Neural cell (in vitro differentiated cells): ENCODE data around the gene BRD8. TPM values are rescaled to one million over a fixed set of nuclear protein-coding genes. Genes with fewer than 3 reads are reported as not detected.
A peak's percentile ranks its signal among the peaks of the same experiment; 100 is the strongest.

ENCODE experiments used
- H2AFZ ChIP-seq: fragments of 200-600, 300-800 bp; sonication (generic), shearing (Covaris generic); 2 replicates; pipeline ENCODE4 v1.6.0; 2014; ENCODE audit warnings: low read depth, mild to moderate bottlenecking, antibody characterized with exemption, low read length, moderate library complexity
- H3F3A ChIP-seq: fragments of 200-600 bp; shearing (Covaris generic); 2 replicates; pipeline ENCODE4 v1.6.1; 2016; ENCODE audit warnings: mild to moderate bottlenecking, moderate library complexity, mixed read lengths, antibody characterized with exemption, low read length; ENCODE audit not compliant: insufficient read depth, poor library complexity, severe bottlenecking
- H3K27ac ChIP-seq: fragments of 200-600, 300-800 bp; sonication (generic), shearing (Covaris generic); 2 replicates; pipeline ENCODE4 v1.5.1; 2014; ENCODE audit warnings: mild to moderate bottlenecking, low read length, moderate library complexity
- H3K27me3 ChIP-seq: fragments of 300-800, 200-600 bp; sonication (generic), shearing (Covaris generic); 2 replicates; pipeline ENCODE4 v1.6.0; 2014; ENCODE audit warnings: mild to moderate bottlenecking, low read depth, low read length, moderate library complexity; ENCODE audit not compliant: insufficient read depth
- H3K36me3 ChIP-seq: fragments of 300-800, 200-600 bp; sonication (generic), shearing (Covaris generic); 2 replicates; pipeline ENCODE4 v1.5.1; 2014; ENCODE audit warnings: mild to moderate bottlenecking, antibody characterized with exemption, low read length, moderate library complexity; ENCODE audit not compliant: insufficient read depth
- H3K4me2 ChIP-seq: fragments of 300-800, 200-600 bp; sonication (generic), shearing (Covaris generic); 2 replicates; pipeline ENCODE4 v1.6.0; 2014; ENCODE audit warnings: mild to moderate bottlenecking, low read length
- H3K4me3 ChIP-seq: fragments of 300-800, 200-600 bp; sonication (generic), shearing (Covaris generic); 2 replicates; pipeline ENCODE4 v1.5.1; 2014; ENCODE audit warnings: mild to moderate bottlenecking, low read length, moderate library complexity
- H3K79me2 ChIP-seq: fragments of 200-600 bp; shearing (Covaris generic); replicated peaks from 2 replicates; pipeline ENCODE4 v1.6.0; 2014; ENCODE audit warnings: mild to moderate bottlenecking, low read length, moderate library complexity; ENCODE audit not compliant: insufficient read depth
- H3K9ac ChIP-seq: fragments of 300-800, 200-600 bp; sonication (generic), shearing (Covaris generic); 2 replicates; pipeline ENCODE4 v1.6.1; 2016; ENCODE audit warnings: mild to moderate bottlenecking, low read length, mixed read lengths
- H3K9me2 ChIP-seq: fragments of 200-600 bp; shearing (Covaris generic); 2 replicates; pipeline ENCODE4 v1.6.1; 2016; ENCODE audit warnings: mild to moderate bottlenecking, low read length, mixed read lengths; ENCODE audit not compliant: insufficient read depth
- H3K9me3 ChIP-seq: fragments of 200-600, 300-800 bp; sonication (generic), shearing (Covaris generic); 2 replicates; pipeline ENCODE4 v1.6.1; 2016; ENCODE audit warnings: mild to moderate bottlenecking, mixed run types, low read length, moderate library complexity, mixed read lengths
- H4K20me1 ChIP-seq: fragments of 200-600 bp; shearing (Covaris generic); 2 replicates; pipeline ENCODE4 v1.6.1; 2016; ENCODE audit warnings: mild to moderate bottlenecking, mixed run types; ENCODE audit not compliant: insufficient read depth
- CTCF ChIP-seq: fragments of 450-650 bp; IDR thresholded peaks from 2 replicates; pipeline ENCODE4 v1.5.1; 2014; ENCODE audit warnings: antibody characterized with exemption, mild to moderate bottlenecking, moderate library complexity; ENCODE audit not compliant: poor library complexity, severe bottlenecking
- EP300 ChIP-seq: fragments of 450-650 bp; conservative IDR thresholded peaks from 2 replicates; pipeline ENCODE4 v1.6.1; 2014; ENCODE audit warnings: antibody characterized with exemption, mild to moderate bottlenecking, moderate library complexity; ENCODE audit not compliant: poor library complexity, severe bottlenecking
- EZH2 ChIP-seq: fragments of 200-600, 300-800 bp; shearing (Covaris generic), sonication (generic); IDR thresholded peaks from 2 replicates; pipeline ENCODE4 v1.6.1; 2014; ENCODE audit warnings: antibody characterized with exemption, low read length, borderline replicate concordance, mild to moderate bottlenecking; ENCODE audit not compliant: insufficient read depth, poor library complexity, severe bottlenecking
- POLR2AphosphoS5 ChIP-seq: IDR thresholded peaks from 2 replicates; pipeline ENCODE4 v1.6.1; 2012
- RAD21 ChIP-seq: fragments of 450-650 bp; conservative IDR thresholded peaks from 2 replicates; pipeline ENCODE4 v1.6.1; 2014; ENCODE audit warnings: antibody characterized with exemption, mild to moderate bottlenecking, moderate library complexity
- SMC3 ChIP-seq: fragments of 450-650 bp; conservative IDR thresholded peaks from 2 replicates; pipeline ENCODE4 v1.6.1; 2014; ENCODE audit warnings: antibody characterized with exemption, mild to moderate bottlenecking, moderate library complexity; ENCODE audit not compliant: poor library complexity
- TAF1 ChIP-seq: IDR thresholded peaks from 2 replicates; pipeline ENCODE4 v1.6.1; 2012; ENCODE audit warnings: low read depth
- polyA plus RNA-seq: library from polyadenylated mRNA; depleted of rRNA; stranded (reverse); fragments of >200 nt; gene quantifications from 2 replicates; pipeline ENCODE4 v1.2.3, GENCODE V29; 2014

BRD8 gene
- polyA plus RNA-seq, 1 donor from 2014 or later, result 96.1 TPM

DNA sequence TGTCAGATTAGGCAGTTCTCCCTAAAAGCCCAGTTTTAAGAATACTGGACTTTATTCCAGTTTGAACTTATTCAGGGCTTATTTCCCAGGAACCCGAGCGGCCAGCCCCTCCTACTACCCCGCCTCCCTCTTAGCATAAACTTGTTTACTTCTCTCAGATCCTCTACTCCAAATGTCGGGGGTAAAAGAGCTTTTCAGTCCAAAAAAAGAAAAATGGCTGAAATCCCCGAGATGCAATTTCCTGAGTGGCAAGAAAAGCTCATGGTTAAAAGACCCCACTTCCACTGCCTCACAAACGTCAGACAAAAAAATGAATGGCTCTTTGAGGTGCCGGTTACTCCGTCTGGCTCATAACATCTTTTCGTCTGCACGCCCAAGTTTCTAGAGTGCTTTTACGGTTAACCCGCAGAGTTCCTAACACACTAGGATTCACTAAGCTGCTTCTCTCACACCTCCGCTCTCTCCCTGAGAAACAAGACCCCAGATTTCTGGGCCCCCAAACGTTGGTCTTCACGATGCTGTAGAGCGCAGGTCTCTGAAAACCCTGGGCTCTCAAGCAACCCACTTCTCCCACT lies 402 bp downstream of the BRD8 start:
- Histone ChIP-seq H2AFZ (peak overlapping the region; percentile 90), H4K20me1 (no peaks in the 10 kb centered on the region), H3K9me3 (no peaks in the 10 kb centered on the region), H3F3A (no peaks in the 10 kb centered on the region), H3K27me3 (no peaks in the 10 kb centered on the region), H3K79me2 (peaks cover 52% of the 10 kb centered on the region), H3K4me3 (peak overlapping the region; percentile 82), H3K4me2 (peak overlapping the region; percentile 88), H3K9ac (peak overlapping the region; percentile 88), H3K27ac (peak overlapping the region; percentile 93), H3K9me2 (no peaks in the 10 kb centered on the region), H3K36me3 (no peaks in the 10 kb centered on the region)
- TF ChIP-seq EZH2 (no peak), SMC3 (peak; percentile 23), TAF1 (peak; percentile 86)

- peaks cover 21% of the 10 kb centered on the region for H3K36me3 ChIP-seq
- H3K9me3 ChIP-seq, result no peaks in the 10 kb centered on the region
- H3K4me3 ChIP-seq, result no peak overlapping the region
- peaks cover 4% of the 10 kb centered on the region for H3K79me2 ChIP-seq
- H3K9me2 ChIP-seq, result no peaks in the 10 kb centered on the region
- H3K27ac ChIP-seq, result no peak overlapping the region
- no peak overlapping the region for H3K4me2 ChIP-seq
- no peaks in the 10 kb centered on the region for H3K27me3 ChIP-seq
- TF ChIP-seq TAF1, result no peak
- no peak for TF ChIP-seq SMC3
- no peaks in the 10 kb centered on the region for H4K20me1 ChIP-seq
- no peak overlapping the region for H2AFZ ChIP-seq
- H3F3A ChIP-seq, result no peaks in the 10 kb centered on the region
- H3K9ac ChIP-seq, result no peak overlapping the region
These were observed 8.1 kb downstream of the BRD8 start for GRCh38 chr5:138170299-138170698.

- H3K36me3 ChIP-seq, result peaks cover 21% of the 10 kb centered on the region
- no peaks in the 10 kb centered on the region for H4K20me1 ChIP-seq
- no peaks in the 10 kb centered on the region for H3K9me2 ChIP-seq
- TF ChIP-seq EZH2 (no peak), CTCF (no peak), SMC3 (no peak), RAD21 (no peak)
- H3K9me3 ChIP-seq, result no peaks in the 10 kb centered on the region
- H3K27ac ChIP-seq, result no peak overlapping the region
- no peaks in the 10 kb centered on the region for H3F3A ChIP-seq
- no peak overlapping the region for H3K4me2 ChIP-seq
- H2AFZ ChIP-seq, result no peak overlapping the region
- H3K79me2 ChIP-seq, result no peaks in the 10 kb centered on the region
- H3K27me3 ChIP-seq, result no peaks in the 10 kb centered on the region
- H3K9ac ChIP-seq, result no peak overlapping the region
- H3K4me3 ChIP-seq, result no peak overlapping the region
These were observed 9.3 kb downstream of the BRD8 start for GRCh38 chr5:138169124-138169523.

- Histone ChIP-seq H3K36me3 (peaks cover 21% of the 10 kb centered on the region), H3K9me3 (no peaks in the 10 kb centered on the region), H2AFZ (no peak overlapping the region), H3K4me3 (no peak overlapping the region), H3K9me2 (no peaks in the 10 kb centered on the region), H4K20me1 (no peaks in the 10 kb centered on the region), H3K27ac (no peak overlapping the region), H3K9ac (no peak overlapping the region), H3F3A (no peaks in the 10 kb centered on the region), H3K4me2 (no peak overlapping the region), H3K27me3 (no peaks in the 10 kb centered on the region), H3K79me2 (no peaks in the 10 kb centered on the region)
- no peak for TF ChIP-seq SMC3
- no peak for TF ChIP-seq EP300
- no peak for TF ChIP-seq POLR2AphosphoS5
- no peak for TF ChIP-seq RAD21
These were observed 14.7 kb downstream of the BRD8 start for GRCh38 chr5:138163721-138164120.
